Smooth muscle cell (in vitro differentiated cells): Measurements from ENCODE around the gene CMTM4. TPM values are rescaled to one million over a fixed set of nuclear protein-coding genes. Genes with fewer than 3 reads are reported as not detected.
"Not testable (repeated sequence)": the region's sequence is repeated elsewhere in the genome, so short reads cannot be mapped to it uniquely, and the experiment has no call there.

Experiments
- DNase-seq: peaks from one replicate; lab custom pipeline; 2025; ENCODE audit not compliant: unreplicated experiment; lab: John Stamatoyannopoulos, UW
- H2AFZ ChIP-seq: fragments of 200-600 bp; sonication (generic); 2 replicates; pipeline ENCODE4 v1.6.0; 2016; ENCODE audit warnings: antibody characterized with exemption, low read depth, mild to moderate bottlenecking
- H3F3A ChIP-seq: fragments of 200-600 bp; sonication (generic); 2 replicates; pipeline ENCODE4 v1.6.0; 2017; ENCODE audit warnings: antibody characterized with exemption, low read depth
- H3K27ac ChIP-seq: fragments of 200-600 bp; sonication (generic); 2 replicates; pipeline ENCODE4 v1.5.1; 2016; ENCODE audit warnings: low read depth, mild to moderate bottlenecking
- H3K27me3 ChIP-seq: fragments of 200-600 bp; sonication (generic); 2 replicates; pipeline ENCODE4 v1.6.1; 2016; ENCODE audit warnings: low read depth, mild to moderate bottlenecking
- H3K36me3 ChIP-seq: fragments of 200-600 bp; sonication (generic); 2 replicates; pipeline ENCODE4 v1.5.1; 2016; ENCODE audit warnings: low read depth
- H3K4me1 ChIP-seq: fragments of 200-600 bp; sonication (generic); 2 replicates; pipeline ENCODE4 v1.5.1; 2016; ENCODE audit warnings: low read depth
- H3K4me2 ChIP-seq: fragments of 200-600 bp; sonication (generic); 2 replicates; pipeline ENCODE4 v1.6.0; 2016; ENCODE audit warnings: mild to moderate bottlenecking
- H3K4me3 ChIP-seq: fragments of 200-600 bp; sonication (generic); 2 replicates; pipeline ENCODE4 v1.5.1; 2016; ENCODE audit warnings: mild to moderate bottlenecking
- H3K79me2 ChIP-seq: fragments of 200-600 bp; sonication (generic); 2 replicates; pipeline ENCODE4 v1.6.0; 2016; ENCODE audit warnings: low read depth, mild to moderate bottlenecking
- H3K9ac ChIP-seq: fragments of 200-600 bp; sonication (generic); 2 replicates; pipeline ENCODE4 v1.6.0; 2016; ENCODE audit warnings: low read depth
- H3K9me3 ChIP-seq: fragments of 200-600 bp; sonication (generic); replicated peaks from 2 replicates; pipeline ENCODE4 v1.5.1; 2016; ENCODE audit warnings: low read depth
- H4K20me1 ChIP-seq: fragments of 200-600 bp; sonication (generic); 2 replicates; pipeline ENCODE4 v1.6.0; 2016; ENCODE audit warnings: low read depth
- WGBS: methylation state at CpG from one replicate; pipeline ENCODE4 v1.1.7; 2016; ENCODE audit warnings: low lambda C conversion rate; 5-methylcytosine and 5-hydroxymethylcytosine counted together
- polyA plus RNA-seq: library from polyadenylated mRNA; unstranded; fragments of >200 nt; fragmentation: Nextera tagmentation; extraction: Ambion mirVana; gene quantifications from 2 replicates; pipeline ENCODE4 v1.2.1, GENCODE V29; 2016
- total RNA-seq: library from RNA; depleted of rRNA; stranded (reverse); fragments of >200 nt; gene quantifications from 2 replicates; pipeline ENCODE4 v1.2.3, GENCODE V29; 2014
- TF ChIP-seq, protein P1 (sequence below): fragments of 200-600 bp; sonication (generic); IDR thresholded peaks from 2 replicates; pipeline ENCODE4 v1.5.1; 2017; ENCODE audit warnings: borderline replicate concordance, mild to moderate bottlenecking, antibody characterized with exemption; ENCODE audit not compliant: insufficient read depth, poor library complexity, severe bottlenecking

CMTM4 gene
- total and polyA plus RNA-seq, 2 experiments from 2014 or later: 7.2 to 25.2 TPM

DNA sequence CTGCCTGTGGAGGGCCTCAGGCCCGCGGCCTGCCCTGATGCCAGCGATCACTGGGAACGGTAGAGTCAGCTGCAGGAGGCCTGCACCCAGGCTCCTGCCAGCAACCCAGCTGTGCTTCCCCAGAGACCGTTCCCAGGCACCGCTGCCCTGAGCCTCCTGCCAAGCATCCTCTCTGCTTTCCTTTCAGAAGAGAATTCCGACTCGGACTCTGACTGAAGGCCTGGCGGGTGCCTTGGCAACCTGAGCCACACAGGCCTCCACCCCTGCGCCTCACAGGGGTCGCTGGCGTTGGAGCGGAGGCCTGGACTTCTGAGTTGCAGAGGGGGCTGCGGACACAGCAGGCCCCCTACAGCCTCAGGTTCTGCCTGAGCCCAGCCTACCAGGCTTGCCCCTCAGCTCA lies 84.1 kb downstream of the CMTM4 start:
- H3K27me3 ChIP-seq: no peaks in the 10 kb centered on the region
- TF ChIP-seq, protein P1, sequence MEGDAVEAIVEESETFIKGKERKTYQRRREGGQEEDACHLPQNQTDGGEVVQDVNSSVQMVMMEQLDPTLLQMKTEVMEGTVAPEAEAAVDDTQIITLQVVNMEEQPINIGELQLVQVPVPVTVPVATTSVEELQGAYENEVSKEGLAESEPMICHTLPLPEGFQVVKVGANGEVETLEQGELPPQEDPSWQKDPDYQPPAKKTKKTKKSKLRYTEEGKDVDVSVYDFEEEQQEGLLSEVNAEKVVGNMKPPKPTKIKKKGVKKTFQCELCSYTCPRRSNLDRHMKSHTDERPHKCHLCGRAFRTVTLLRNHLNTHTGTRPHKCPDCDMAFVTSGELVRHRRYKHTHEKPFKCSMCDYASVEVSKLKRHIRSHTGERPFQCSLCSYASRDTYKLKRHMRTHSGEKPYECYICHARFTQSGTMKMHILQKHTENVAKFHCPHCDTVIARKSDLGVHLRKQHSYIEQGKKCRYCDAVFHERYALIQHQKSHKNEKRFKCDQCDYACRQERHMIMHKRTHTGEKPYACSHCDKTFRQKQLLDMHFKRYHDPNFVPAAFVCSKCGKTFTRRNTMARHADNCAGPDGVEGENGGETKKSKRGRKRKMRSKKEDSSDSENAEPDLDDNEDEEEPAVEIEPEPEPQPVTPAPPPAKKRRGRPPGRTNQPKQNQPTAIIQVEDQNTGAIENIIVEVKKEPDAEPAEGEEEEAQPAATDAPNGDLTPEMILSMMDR: no peak
- 91% methylated on average over 14 of the region's 14 CpGs for WGBS
- H3K36me3 ChIP-seq: no peaks in the 10 kb centered on the region
- no peaks in the 10 kb centered on the region for H3K79me2 ChIP-seq
- peaks cover 5% of the 10 kb centered on the region for H3K4me1 ChIP-seq
- H3F3A ChIP-seq: no peaks in the 10 kb centered on the region
- peaks cover 50% of the 10 kb centered on the region for H4K20me1 ChIP-seq
- H3K4me2 ChIP-seq: no peak overlapping the region
- no peak overlapping the region for H3K9ac ChIP-seq
- no peak for DNase-seq
- H3K9me3 ChIP-seq: no peaks in the 10 kb centered on the region
- no peak overlapping the region for H3K27ac ChIP-seq
- no peak overlapping the region for H2AFZ ChIP-seq
- H3K4me3 ChIP-seq: no peak overlapping the region

DNA sequence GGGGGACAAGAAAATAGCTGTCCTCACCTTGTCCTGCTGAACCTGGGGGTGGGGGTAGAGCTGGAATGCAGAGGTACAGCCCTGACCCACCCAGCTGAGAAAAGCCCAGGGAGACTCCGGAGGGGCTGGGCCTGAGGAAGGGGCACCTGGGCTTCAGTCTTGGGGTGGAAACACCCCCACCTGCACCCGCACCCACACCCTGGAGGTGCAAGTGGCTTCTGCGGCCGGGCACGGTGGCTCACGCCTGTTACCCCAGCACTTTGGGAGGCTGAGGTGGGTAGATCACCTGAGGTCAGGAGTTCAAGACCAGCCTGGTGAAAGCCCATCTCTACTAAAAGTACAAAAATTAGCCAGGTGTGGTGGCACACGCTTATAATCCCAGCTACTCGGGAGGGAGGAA lies 84.6 kb downstream of the CMTM4 start:
- H3K27ac ChIP-seq, H3K4me1 ChIP-seq, H3K9ac ChIP-seq, H2AFZ ChIP-seq, H3K79me2 ChIP-seq, DNase-seq, H3K4me3 ChIP-seq, H3K4me2 ChIP-seq, H3F3A ChIP-seq, H3K27me3 ChIP-seq, H3K36me3 ChIP-seq, H3K9me3 ChIP-seq: not testable (repeated sequence)
- 96% methylated on average over 8 of the region's 8 CpGs for WGBS
- peaks cover 55% of the 10 kb centered on the region for H4K20me1 ChIP-seq

DNA sequence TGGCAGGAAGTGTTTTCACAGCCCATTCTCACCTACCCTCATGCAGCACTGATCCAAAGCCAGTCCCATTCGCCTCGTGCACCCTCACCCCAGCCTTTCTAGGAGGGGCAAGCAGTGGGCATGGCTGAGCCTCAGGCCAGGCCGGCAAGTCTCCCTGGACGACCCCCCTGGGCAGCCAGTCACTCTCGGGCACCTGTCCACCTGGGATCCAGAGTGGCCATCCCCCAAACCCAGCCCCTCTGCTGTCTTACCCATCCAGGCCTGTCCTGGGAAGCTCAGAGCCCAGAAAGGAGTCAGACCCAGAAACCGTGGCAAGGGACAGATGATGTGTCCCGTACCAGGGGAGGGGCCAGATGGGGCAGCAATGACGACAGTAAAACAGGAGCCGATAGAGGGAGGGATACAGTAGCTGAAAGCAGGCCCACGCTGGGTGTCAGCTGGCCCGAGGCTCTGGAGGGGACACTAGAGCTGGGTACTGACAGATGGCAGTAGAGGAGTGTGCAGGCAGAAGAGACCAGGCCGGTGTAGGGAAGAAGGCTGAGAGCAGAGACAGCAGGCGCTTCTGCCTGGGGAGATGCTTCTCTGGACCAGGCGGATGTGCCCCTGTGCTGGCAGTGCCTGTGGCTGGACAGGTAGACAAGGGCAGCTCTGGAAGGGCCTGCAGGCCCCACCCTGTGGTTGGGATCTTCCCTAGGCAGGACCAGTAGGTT lies 86.3 kb downstream of the CMTM4 start:
- peaks cover 9% of the 10 kb centered on the region for H3K79me2 ChIP-seq

DNA sequence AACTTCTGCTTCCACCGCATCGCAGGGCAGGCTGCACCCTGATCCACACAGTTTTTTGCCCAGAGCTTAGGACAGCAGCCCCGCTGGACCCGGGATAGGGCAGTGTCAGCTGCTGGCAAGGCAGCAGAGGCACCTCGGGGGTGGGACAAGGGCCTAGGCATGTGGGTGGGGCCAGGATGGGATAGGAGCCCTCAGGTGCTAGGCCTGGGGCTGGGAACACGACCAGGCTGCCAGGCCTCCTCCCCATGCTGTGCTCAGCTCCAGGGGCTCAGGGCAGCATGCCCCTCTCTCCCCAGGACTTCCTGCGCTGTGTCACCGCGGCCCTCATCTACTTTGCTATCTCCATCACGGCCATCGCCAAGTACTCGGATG lies 87.4 kb downstream of the CMTM4 start:
- no peak for DNase-seq
- H3F3A ChIP-seq: no peaks in the 10 kb centered on the region
- no peak overlapping the region for H2AFZ ChIP-seq
- no peaks in the 10 kb centered on the region for H3K27me3 ChIP-seq
- no peaks in the 10 kb centered on the region for H3K9me3 ChIP-seq
- H3K27ac ChIP-seq: no peak overlapping the region
- TF ChIP-seq, protein P1: no peak
- 95% methylated on average over 11 of the region's 12 CpGs for WGBS
- no peak overlapping the region for H3K4me2 ChIP-seq
- H3K79me2 ChIP-seq: peaks cover 15% of the 10 kb centered on the region
- H3K4me1 ChIP-seq: peaks cover 8% of the 10 kb centered on the region
- no peaks in the 10 kb centered on the region for H3K36me3 ChIP-seq
- no peak overlapping the region for H3K4me3 ChIP-seq
- no peak overlapping the region for H3K9ac ChIP-seq
- H4K20me1 ChIP-seq: peaks cover 69% of the 10 kb centered on the region

More for the DNA sequence above, 86.3 kb downstream of the CMTM4 start:
- no peak overlapping the region for H3K4me3 ChIP-seq
- H3K36me3 ChIP-seq: no peaks in the 10 kb centered on the region
- H3K27me3 ChIP-seq: no peaks in the 10 kb centered on the region
- H3K9me3 ChIP-seq: no peaks in the 10 kb centered on the region
- WGBS: 94% methylated on average over 14 of the region's 14 CpGs
- TF ChIP-seq, protein P1: no peak
- H4K20me1 ChIP-seq: peaks cover 69% of the 10 kb centered on the region
- H3F3A ChIP-seq: no peaks in the 10 kb centered on the region
- H3K4me2 ChIP-seq: no peak overlapping the region
- DNase-seq: no peak
- H3K27ac ChIP-seq: no peak overlapping the region
- H3K4me1 ChIP-seq: peaks cover 8% of the 10 kb centered on the region
- H3K9ac ChIP-seq: no peak overlapping the region
- no peak overlapping the region for H2AFZ ChIP-seq
